Testis (tissue), 2 donors: Measurements from ENCODE around the gene GHRH.

Source experiments
- POLR2A ChIP-seq: fragments of 450-650 bp; IDR thresholded peaks from one replicate; pipeline ENCODE4 v1.6.1; 2017; ENCODE audit warnings: antibody characterized with exemption, mild to moderate bottlenecking, moderate library complexity
- TF ChIP-seq, protein P1 (sequence below), 3 experiments: fragments of 450-650 bp in 2 of 3; fragments of 200-600 bp in 1 of 3; sonication (generic) in 1 of 3; IDR thresholded peaks; one replicate each; pipeline ENCODE4 v1.5.1; 2016 to 2019; ENCODE audit warnings: antibody characterized with exemption in 3 of 3, mild to moderate bottlenecking in 2 of 3, moderate library complexity in 1 of 3

DNA sequence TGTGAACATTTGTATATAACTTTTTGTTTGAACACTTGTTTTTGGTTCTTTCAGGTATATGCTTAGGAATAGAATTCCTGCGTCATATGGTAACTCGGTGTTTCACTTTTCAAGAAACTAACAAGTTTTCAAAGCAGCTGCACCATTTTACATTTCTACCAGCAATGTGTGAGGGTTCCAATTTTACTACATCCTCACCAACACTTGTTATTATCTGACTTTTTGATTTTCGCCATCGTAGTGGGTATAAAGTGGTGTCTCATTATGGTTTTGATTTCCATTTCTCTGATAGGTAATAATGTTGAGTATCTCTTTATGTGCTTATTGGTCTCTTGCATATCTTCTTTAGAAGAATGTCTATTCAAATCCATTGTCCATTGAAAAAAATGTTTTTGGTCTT, 42.6 kb downstream of the GHRH start:
- TF ChIP-seq, protein P1, sequence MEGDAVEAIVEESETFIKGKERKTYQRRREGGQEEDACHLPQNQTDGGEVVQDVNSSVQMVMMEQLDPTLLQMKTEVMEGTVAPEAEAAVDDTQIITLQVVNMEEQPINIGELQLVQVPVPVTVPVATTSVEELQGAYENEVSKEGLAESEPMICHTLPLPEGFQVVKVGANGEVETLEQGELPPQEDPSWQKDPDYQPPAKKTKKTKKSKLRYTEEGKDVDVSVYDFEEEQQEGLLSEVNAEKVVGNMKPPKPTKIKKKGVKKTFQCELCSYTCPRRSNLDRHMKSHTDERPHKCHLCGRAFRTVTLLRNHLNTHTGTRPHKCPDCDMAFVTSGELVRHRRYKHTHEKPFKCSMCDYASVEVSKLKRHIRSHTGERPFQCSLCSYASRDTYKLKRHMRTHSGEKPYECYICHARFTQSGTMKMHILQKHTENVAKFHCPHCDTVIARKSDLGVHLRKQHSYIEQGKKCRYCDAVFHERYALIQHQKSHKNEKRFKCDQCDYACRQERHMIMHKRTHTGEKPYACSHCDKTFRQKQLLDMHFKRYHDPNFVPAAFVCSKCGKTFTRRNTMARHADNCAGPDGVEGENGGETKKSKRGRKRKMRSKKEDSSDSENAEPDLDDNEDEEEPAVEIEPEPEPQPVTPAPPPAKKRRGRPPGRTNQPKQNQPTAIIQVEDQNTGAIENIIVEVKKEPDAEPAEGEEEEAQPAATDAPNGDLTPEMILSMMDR (IDR thresholded peaks at IDR 0.05): no peak
- no peak for TF ChIP-seq POLR2A
